Activated T-cell treated with anti-CD3 and anti-CD28 coated beads, Interleukin-2, amount 50 U/mL, for 4 hours (primary cell): ENCODE results near the gene MRPL33. TPM values are rescaled to one million over a fixed set of nuclear protein-coding genes. Genes with fewer than 3 reads are reported as not detected.

Experiments
- ATAC-seq, 2 donors: fragments of 200-7000 bp; cut with Tn5 transposase; one replicate each; pipeline ENCODE4 v1.10.0; 2021
- DNase-seq: peaks from one replicate; pipeline ENCODE4 v3.0.0-alpha.2; 2020
- H3K27me3 Mint-ChIP-seq: one replicate; pipeline ENCODE4 v1.8.0; 2021; ENCODE audit warnings: low read depth, mixed read lengths
- H3K36me3 Mint-ChIP-seq: one replicate; pipeline ENCODE4 v1.8.0; 2022; ENCODE audit warnings: mixed read lengths; ENCODE audit not compliant: insufficient read depth
- H3K4me1 Mint-ChIP-seq: one replicate; pipeline ENCODE4 v1.8.0; 2021; ENCODE audit warnings: low read depth, mixed read lengths
- H3K4me3 Mint-ChIP-seq: one replicate; pipeline ENCODE4 v1.8.0; 2021; ENCODE audit warnings: mild to moderate bottlenecking, moderate library complexity, mixed read lengths
- H3K9me3 Mint-ChIP-seq: one replicate; pipeline ENCODE4 v1.8.0; 2021; ENCODE audit warnings: mixed read lengths
- total RNA-seq, 3 donors: library from RNA; stranded (reverse); gene quantifications; one replicate each; pipeline ENCODE4 v1.2.1, GENCODE V29; 2021

The MRPL33 gene
- total RNA-seq, 3 donors from 2014 or later: 67.9 to 84.5 (median 68.4) TPM

DNA sequence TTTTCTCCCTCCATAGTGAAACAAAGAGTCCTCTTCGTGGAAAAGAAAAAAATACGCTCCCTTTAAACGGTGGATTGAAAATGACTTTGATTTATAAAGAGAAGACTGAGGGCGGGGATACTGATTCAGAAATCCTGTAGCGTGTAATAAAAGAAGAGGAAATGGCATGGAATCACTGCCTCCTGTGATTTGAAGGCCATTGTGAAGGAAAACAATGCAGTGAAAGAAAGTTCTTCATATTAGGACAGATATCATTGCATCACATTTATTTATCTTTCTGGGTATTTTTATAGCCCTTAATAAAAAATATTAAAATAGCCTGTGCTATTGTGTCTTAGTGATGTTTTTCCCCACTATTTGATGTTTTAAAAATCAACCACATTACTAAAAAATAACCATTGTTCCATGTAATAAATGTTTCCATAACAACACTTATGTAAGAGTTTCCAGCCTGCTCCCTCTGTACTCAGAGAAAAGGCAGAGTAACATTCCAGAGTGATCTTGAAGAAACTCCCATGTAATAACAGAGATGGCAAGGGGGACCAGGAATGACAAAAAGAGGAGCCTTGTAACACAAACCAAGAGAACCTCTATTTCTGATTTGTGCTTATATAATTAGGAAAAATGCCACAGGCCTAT, 8.0 kb downstream of the MRPL33 start:
- H3K27me3 Mint-ChIP-seq: no peaks in the 10 kb centered on the region
- H3K4me3 Mint-ChIP-seq: no peak overlapping the region
- H3K4me1 Mint-ChIP-seq: peaks cover 28% of the 10 kb centered on the region
- ATAC-seq: no peak
- H3K9me3 Mint-ChIP-seq: no peaks in the 10 kb centered on the region
- H3K36me3 Mint-ChIP-seq: peaks cover 42% of the 10 kb centered on the region
- no peak for DNase-seq

DNA sequence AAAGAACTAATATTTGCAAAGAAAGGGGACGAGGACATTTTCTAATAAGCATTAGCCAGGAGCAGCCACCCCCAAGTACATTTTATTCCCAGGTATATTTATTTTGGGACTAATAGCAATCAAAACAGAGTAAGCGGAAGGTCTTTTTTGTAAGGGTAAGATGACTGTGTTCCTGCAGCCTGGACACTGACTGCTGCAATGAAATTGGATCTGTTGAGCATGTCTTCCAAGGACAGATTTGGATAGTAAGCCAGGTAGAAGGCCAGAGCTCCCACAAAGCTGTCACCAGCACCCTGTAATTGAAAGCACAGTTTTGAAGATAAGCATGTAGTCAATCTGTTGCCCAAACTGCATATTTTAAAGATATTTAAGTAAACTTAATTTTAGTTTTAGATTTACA, 10.0 kb downstream of the MRPL33 start:
- Mint-ChIP-seq H3K4me3 (no peak overlapping the region), H3K4me1 (peaks cover 18% of the 10 kb centered on the region), H3K36me3 (peaks cover 34% of the 10 kb centered on the region)

DNA sequence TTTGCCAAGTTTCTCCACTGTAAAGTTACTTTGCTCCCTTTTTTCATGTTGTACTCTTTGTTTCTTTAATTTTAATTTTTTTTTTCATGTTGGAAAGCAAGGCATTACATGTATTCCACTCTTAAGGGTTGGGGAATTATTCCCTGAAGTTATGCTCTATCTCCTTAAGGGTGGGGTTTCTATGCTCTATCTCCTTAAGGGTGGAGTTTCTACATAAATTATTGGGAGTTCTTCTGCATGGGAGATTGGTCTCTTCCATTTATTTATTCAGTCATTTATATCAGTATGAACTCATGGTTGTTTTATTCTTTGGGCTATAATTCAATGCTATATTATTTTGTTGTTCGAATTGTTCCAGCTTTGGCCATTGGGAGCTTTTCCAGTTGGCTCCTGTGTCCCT, 11.2 kb downstream of the MRPL33 start:
- no peak for ATAC-seq

More for the DNA sequence above, 10.0 kb downstream of the MRPL33 start:
- Mint-ChIP-seq H3K9me3 (no peaks in the 10 kb centered on the region), H3K27me3 (no peaks in the 10 kb centered on the region)
- no peak for ATAC-seq
- no peak for DNase-seq

DNA sequence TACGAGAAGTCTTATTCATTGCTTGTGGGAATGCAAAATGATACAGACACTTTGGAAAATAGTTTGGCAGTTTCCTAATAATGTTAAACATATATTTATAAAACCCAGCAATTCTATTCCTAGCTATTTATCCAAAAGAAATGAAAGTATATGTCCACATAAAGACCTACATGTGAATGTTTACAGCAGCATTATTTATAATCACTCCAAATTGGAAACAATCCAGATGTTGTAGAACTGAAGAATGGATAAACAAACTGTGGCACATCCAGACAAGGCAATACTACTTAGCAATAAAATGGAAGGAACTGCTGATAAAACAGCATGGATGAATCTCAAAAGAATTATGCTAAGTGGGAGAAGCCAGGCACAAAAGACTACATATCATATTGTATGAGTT, 19.3 kb downstream of the MRPL33 start:
- Mint-ChIP-seq H3K9me3 (no peaks in the 10 kb centered on the region), H3K4me3 (no peak overlapping the region), H3K36me3 (peaks cover 8% of the 10 kb centered on the region), H3K27me3 (no peaks in the 10 kb centered on the region), H3K4me1 (no peaks in the 10 kb centered on the region)
- DNase-seq (no peak), ATAC-seq (no peak)

More for the DNA sequence above, 11.2 kb downstream of the MRPL33 start:
- no peak for DNase-seq
- Mint-ChIP-seq H3K36me3 (peaks cover 32% of the 10 kb centered on the region), H3K27me3 (no peaks in the 10 kb centered on the region), H3K4me3 (no peak overlapping the region), H3K9me3 (no peaks in the 10 kb centered on the region), H3K4me1 (peaks cover 13% of the 10 kb centered on the region)

DNA sequence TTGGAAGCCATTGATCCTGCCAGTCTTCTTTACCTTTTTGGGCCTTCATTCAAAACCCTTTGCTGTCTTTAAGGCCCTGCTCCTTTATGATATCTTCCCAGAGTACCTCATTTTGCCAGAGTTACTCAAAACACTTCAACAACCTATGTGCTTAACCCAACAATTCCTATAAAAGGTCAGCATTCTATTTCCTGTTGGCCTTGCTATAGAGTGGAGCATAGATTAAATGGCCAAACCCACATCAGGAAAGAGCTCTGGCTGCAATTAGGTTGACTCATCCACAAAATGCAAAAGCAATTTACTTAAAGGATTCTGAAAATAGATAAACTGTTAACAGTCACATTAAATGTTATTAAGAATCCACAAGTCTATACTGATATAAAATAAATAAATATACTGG, 21.2 kb downstream of the MRPL33 start:
- Mint-ChIP-seq H3K27me3 (no peaks in the 10 kb centered on the region), H3K36me3 (peaks cover 9% of the 10 kb centered on the region), H3K9me3 (no peaks in the 10 kb centered on the region), H3K4me1 (no peaks in the 10 kb centered on the region), H3K4me3 (no peak overlapping the region)
- no peak for DNase-seq
- no peak for ATAC-seq

DNA sequence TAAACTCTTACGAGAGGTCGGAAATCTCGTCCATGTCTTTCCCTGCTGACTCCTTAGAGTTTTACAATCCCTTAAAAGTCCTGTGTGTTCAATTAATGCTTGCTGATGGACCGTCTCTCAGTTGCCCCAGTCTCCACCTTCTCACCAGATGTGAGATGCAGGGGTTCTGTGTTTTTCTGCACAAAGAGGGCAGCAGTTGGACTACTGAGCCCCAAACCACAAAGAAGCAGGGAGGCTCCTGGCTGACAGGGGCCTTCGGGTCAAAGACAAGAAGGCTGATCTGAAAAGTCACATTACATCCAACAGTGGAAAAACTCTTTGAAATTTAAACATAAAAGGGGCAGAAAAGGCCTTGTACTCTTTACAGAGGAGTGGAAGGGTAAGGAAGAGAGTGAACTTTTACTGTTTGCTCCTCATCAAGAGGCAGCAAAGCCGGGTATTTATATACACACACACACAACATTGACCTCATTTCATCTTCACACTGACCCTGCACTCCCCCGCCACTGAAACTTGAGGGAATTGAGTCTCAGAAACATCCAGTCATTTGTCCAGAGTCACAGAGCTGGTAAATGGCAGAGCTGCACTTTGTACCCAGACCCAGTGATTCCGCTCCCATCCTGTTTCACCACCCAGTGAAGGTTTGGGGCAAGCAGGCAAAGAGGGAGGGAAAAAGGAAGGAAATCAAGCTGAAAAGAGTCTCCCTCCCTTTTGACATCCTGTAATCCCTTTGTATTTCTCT, 23.7 kb downstream of the MRPL33 start:
- Mint-ChIP-seq H3K36me3 (peaks cover 7% of the 10 kb centered on the region), H3K4me1 (no peaks in the 10 kb centered on the region), H3K4me3 (no peak overlapping the region), H3K9me3 (no peaks in the 10 kb centered on the region), H3K27me3 (no peaks in the 10 kb centered on the region)
- ATAC-seq (no peak), DNase-seq (no peak)

DNA sequence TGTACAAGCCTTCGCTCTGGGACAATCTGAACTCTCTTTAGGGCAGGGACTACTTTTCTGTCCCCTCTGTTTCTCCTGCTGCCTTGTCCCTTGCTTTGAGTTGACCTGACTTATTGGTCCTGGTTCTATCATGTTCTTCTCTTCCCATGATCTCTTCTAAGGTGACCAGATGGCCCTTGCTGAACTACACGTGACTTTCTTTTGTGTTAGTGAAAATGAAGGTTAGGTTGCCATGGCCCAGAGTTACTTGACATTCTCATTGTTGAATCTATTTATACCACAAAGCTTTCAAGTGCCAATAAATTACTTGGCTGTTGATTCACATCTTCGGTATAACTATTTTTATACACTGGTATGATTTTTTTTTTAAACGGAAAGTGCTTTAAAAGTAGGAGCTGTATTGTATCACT, 24.4 kb downstream of the MRPL33 start:
- Mint-ChIP-seq H3K27me3 (no peaks in the 10 kb centered on the region), H3K36me3 (peaks cover 6% of the 10 kb centered on the region), H3K9me3 (no peaks in the 10 kb centered on the region), H3K4me1 (no peaks in the 10 kb centered on the region), H3K4me3 (no peak overlapping the region)
- ATAC-seq (no peak), DNase-seq (no peak)

DNA sequence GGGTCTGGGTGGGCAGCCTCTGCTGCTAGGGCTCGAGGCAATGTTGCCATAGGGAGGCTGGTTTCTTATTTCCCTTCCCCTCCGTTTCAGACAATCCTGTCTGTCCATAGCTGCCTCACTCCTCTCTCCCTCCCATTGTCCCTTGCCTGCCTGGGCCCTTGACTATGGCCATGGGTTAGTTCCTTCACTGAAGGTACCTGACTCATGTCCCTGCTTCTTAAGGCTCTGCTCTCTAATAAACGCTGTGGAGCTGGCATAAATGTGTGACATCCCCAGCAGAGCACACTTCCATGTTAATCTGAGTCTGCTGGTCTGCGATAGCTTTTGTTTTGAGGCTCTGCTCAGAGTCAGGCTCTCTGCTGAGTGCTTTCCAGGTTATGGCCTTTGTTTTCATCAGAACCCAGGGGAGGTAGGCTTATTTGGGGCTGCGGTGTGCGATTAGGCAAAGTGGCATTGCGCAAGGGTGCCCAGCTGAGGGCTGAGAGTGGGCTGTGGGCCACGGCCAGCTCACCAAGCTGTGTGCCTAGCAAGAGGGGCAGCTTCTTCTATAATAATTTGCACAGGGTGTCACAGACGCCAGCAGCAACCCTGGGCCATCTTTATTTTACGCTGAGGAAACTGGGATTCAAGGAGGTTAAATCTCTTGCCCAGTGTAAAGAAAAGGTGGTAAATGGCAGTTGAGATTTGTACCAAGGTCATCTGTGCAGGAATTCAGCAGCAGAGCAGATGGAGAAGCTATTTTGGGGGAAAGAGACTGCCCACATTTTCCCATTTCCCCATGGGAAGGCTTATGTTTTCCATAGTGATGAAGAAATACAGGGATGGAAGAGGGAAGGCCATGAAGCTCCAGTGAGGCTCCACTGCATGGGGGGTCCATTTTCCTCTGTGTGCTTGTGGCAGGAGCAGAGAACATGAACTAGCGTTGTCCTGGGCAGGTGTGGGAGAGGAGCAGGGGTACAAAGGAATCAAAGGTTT, 25.6 kb downstream of the MRPL33 start:
- H3K9me3 Mint-ChIP-seq: no peaks in the 10 kb centered on the region
- DNase-seq (no peak), ATAC-seq (no peak)
- no peaks in the 10 kb centered on the region for H3K4me1 Mint-ChIP-seq
- H3K36me3 Mint-ChIP-seq: peaks cover 4% of the 10 kb centered on the region
- no peaks in the 10 kb centered on the region for H3K27me3 Mint-ChIP-seq
- no peak overlapping the region for H3K4me3 Mint-ChIP-seq

DNA sequence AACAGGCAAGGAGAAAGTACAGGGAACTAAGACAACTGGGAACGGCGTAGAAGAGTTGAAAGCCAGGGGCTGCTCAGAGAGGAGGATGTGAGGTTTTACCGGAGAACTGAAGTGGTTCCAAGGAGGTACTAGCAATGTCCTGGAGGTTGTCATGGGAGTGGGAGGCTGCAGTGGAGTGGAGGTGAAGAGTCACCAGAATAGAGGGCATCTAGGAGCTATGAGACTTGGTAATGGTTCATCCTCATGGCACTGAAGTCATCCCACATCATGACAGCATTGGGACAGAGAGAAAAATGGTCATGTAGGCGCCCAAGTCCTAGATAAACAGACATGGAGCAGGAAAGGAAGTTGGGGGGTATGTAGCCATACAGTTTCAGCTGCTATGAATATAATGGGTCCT, 26.3 kb downstream of the MRPL33 start:
- no peak for DNase-seq
- Mint-ChIP-seq H3K27me3 (no peaks in the 10 kb centered on the region), H3K4me3 (no peak overlapping the region), H3K9me3 (no peaks in the 10 kb centered on the region), H3K36me3 (peaks cover 4% of the 10 kb centered on the region), H3K4me1 (no peaks in the 10 kb centered on the region)
- no peak for ATAC-seq

DNA sequence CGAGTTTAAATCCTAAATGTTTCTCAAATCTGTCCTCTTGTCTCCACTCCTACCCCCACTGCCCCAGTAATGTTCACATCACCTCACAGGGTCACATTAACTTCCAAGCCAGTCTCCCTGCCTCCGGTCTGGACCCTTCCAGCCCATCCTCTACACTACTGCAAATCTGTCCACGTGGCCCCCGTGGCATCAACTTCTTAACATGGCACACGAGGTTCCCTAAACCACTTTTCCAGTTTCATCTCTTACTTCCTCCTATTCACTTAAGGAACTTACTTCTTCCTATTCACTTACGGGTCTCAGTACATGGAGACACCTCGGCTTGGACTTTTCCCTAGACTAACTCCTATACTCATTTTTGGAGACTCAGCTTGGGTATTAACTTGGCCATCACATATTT, 27.0 kb downstream of the MRPL33 start:
- Mint-ChIP-seq H3K9me3 (no peaks in the 10 kb centered on the region), H3K4me1 (no peaks in the 10 kb centered on the region), H3K27me3 (no peaks in the 10 kb centered on the region), H3K4me3 (no peak overlapping the region), H3K36me3 (peaks cover 4% of the 10 kb centered on the region)
- no peak for ATAC-seq
- no peak for DNase-seq

DNA sequence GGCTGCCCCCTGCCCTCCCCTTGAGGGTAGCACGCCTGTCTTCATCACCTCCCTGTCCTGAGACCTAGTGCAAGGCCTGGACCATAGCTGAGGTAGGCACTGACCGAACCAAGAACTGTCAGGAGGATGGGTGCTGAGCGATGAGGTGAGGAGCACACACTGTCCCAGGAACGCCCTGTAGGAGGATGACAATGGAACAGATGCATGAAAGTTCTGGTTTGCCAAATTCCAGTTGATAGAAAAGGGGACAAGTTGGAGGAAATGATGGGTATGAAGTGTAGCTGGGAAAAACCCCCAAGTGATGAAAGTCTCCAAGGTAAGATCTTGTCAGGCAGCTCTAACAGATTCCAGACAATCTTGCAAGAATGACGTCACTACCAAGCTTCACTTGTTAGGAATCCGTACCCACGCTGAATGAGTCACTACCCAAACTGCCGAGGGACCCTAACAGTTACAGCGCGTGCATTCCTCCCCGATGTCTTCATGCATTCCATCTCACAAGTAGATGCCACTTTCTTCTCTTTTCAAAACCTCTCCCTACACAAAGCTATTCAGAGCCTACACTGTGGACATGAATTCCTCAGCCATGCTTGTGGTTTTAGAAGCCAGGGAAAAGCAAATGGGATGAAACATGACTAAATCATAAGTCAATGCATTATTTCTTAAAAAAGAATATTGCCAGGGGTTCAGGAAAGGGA, 27.6 kb downstream of the MRPL33 start:
- Mint-ChIP-seq H3K36me3 (peaks cover 2% of the 10 kb centered on the region), H3K9me3 (no peaks in the 10 kb centered on the region), H3K27me3 (no peaks in the 10 kb centered on the region), H3K4me1 (no peaks in the 10 kb centered on the region), H3K4me3 (no peak overlapping the region)
- DNase-seq: no peak
- ATAC-seq: no peak

DNA sequence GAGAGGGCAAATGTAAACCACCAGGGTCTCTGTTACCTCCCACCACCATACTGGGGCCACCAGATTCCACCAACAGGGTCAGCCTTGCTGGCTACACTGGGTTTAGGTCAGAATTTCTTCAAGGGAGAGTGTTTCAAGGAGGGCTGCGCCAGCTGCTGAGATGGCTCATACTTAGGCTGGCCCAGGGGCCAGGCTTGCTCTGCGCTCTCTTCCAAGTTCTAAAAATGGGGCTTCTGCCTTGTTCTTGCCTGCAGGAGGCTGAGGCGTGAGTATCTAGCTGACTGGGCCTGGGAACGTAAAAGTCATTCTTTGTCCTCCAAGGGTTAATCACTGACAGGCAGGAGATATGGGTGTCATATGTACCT, 28.1 kb downstream of the MRPL33 start:
- DNase-seq (no peak), ATAC-seq (no peak)
- Mint-ChIP-seq H3K4me1 (no peaks in the 10 kb centered on the region), H3K9me3 (no peaks in the 10 kb centered on the region), H3K36me3 (peaks cover 2% of the 10 kb centered on the region), H3K4me3 (no peak overlapping the region), H3K27me3 (no peaks in the 10 kb centered on the region)

DNA sequence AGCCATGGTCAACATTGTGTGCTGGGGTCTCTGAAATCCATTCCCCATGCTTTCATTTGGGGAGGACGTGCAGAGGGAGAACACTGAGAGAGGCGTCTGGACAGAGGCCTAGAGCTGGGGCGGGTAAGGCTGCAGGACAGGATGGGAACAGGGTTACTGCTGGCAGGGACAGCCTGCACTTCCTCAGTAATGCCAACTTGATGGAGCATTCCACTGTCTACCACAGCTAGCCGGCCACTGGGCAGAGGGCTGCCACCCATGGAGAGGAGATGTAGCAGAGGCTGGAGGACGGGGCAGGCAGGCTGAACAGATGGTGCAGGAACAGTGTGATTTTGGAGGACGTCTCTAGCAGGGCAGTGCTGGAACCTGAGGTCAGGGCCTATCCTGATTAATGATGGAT, 29.3 kb downstream of the MRPL33 start:
- no peaks in the 10 kb centered on the region for H3K9me3 Mint-ChIP-seq
- H3K4me3 Mint-ChIP-seq: no peak overlapping the region
- no peaks in the 10 kb centered on the region for H3K27me3 Mint-ChIP-seq
- DNase-seq: no peak
- no peaks in the 10 kb centered on the region for H3K4me1 Mint-ChIP-seq
- no peak for ATAC-seq
- peaks cover 3% of the 10 kb centered on the region for H3K36me3 Mint-ChIP-seq

DNA sequence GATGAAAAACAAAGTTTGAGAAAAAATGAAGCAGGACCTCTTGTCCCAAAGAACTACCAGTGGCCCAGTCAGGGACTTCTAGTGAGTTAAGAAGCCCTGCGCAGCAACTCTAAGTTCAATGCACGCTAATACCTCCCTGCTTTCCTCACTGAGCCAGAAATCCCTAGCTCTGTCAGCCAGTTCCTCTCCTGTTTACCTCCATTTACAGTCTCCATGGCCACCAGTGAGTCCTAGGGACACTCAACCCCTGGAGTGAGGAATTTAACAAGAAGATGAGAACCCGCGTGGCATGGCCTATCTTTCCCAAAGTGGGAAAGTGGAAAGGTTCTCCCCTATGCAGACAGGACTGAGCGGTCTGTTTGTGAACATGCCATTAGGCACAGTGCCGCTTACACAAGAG, 31.0 kb downstream of the MRPL33 start:
- H3K36me3 Mint-ChIP-seq: peaks cover 2% of the 10 kb centered on the region
- H3K27me3 Mint-ChIP-seq: no peaks in the 10 kb centered on the region
- DNase-seq (no peak), ATAC-seq (no peak)
- H3K4me3 Mint-ChIP-seq: no peak overlapping the region
- H3K4me1 Mint-ChIP-seq: no peaks in the 10 kb centered on the region
- no peaks in the 10 kb centered on the region for H3K9me3 Mint-ChIP-seq
